Left kidney (tissue), 2 donors: Measurements from ENCODE around the gene HIRA. TPM values are rescaled to one million over a fixed set of nuclear protein-coding genes. Genes with fewer than 3 reads are reported as not detected.

Experiments used
- DNase-seq: peaks from one replicate; pipeline ENCODE4 v3.0.0-alpha.2; 2013
- polyA plus RNA-seq: library from polyadenylated mRNA; unstranded; fragments of 120-200 nt; gene quantifications from one replicate; pipeline ENCODE4 v1.2.1, GENCODE V29; 2013; ENCODE audit not compliant: insufficient read length

HIRA gene
- polyA plus RNA-seq, 1 donor, result 34.6 TPM

DNA sequence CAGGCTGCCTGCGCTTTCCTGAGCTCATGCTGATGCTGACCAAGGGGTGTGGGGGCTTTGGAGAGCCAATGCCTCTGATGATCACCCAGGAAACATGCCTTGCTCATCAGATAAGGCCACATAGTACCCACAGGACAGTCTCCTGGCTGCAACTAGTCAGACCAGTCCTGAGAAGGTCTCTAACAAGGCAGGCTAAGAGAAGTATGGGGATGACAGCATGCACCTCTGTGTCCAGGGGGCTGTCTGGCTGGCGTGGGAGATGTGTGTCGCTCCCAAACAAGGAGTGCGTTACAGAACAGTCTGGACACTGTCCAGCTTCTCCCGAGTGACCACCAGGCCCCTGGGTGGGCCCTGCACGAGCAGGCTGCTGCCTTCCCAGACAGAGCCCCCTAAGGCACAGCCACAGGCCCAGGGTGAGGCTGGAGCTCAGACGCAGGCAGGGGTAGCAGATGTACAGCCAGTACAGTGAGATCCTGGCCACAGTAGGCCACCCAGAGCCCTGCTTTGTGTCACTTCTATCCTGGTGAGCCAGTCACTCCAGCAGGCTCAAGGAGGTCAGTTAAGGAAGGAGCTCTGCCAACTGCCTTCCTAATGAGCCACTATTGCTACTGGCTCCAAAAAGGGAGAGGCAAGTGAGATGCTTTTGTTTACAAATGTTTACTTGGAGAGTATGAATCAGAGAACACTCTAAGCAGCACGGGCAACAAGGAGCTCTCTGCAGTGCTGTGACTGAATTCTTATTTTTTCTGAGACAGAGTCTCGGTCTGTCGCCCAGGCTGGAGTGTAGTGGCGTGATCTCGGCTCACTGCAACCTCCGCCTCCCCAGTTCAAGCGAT lies 74.0 kb downstream of the HIRA start:
- no peak for DNase-seq

DNA sequence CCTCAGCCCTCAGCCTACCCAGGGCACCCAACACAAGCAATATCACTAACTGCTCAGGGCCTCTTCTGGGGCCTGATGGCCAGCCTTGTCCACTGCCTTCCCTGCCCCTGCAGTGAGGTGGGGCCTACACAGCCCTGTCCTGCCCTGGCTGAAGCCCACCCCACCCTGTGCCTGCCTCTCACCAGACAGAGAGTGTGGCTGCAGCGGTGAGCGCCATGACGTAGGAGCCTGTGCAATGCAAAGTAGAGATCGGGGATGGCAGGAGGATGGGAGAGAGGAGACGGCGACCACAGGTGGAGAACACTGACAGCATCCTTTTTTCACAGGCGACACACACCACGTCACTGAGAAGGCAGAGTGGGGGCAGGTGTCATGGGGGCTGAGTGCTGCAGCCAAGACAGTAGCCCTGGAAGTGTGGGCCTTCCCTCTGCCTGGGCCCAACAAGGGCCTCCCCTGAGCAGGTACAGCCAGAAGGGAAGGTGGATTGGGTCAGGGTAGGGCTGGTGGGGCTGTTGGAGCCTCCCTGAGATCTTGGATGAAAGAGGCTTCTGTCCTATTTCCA lies 74.7 kb downstream of the HIRA start:
- DNase-seq, result no peak

DNA sequence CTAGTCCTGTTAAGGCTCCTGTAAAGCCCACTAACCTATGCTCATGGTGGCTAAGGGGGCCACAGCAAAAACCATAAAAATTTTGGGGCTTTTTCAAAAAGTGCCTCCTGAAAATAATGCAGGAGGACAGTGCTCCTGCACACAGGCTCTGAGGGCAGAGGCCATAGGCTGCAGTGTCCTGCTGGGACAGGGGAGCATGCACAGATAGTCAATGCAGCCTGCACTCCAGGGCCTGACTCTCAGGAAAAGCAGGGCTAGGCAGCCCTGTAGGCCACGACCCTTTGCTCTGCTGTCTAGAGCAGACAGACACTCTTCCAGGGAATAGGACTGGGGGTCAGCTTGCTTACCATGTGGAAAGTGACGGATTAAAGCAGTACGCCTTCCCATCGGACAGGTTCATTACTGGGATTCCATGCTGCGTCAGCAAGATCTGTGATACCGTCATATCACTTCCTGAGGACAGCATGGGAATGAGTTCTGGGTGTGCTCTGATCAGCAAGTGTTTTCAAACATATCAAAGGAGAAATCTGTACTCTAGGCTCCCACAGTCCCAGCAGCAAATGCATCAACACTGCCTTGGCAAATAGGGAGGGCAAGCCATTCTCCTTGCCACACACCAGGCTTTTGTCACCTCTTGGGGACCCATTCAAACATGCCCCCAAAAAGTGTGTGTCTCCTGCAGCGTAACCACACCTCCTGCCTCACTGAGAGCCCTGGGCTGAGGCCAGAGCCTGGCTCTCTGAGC lies 75.9 kb downstream of the HIRA start:
- no peak for DNase-seq

DNA sequence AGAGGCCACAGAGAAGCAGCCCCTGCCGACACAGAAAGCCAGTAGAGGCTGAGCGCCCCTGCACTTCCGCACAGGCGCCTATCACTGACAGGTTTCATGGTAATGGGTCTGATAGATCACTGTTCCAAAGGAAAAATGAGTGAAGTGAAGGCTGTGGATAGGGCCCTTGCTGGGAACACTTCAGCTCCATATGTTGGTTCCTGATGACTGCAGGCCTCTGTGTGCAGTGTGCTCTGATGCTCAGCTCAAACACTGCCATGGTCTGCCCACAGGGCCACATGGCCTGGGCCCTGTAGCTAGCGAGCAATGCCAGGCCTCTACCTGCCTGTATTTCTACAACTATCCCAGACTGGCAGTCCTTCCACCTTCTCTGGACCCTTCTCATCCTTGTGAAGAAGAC lies 77.3 kb downstream of the HIRA start:
- no peak for DNase-seq

DNA sequence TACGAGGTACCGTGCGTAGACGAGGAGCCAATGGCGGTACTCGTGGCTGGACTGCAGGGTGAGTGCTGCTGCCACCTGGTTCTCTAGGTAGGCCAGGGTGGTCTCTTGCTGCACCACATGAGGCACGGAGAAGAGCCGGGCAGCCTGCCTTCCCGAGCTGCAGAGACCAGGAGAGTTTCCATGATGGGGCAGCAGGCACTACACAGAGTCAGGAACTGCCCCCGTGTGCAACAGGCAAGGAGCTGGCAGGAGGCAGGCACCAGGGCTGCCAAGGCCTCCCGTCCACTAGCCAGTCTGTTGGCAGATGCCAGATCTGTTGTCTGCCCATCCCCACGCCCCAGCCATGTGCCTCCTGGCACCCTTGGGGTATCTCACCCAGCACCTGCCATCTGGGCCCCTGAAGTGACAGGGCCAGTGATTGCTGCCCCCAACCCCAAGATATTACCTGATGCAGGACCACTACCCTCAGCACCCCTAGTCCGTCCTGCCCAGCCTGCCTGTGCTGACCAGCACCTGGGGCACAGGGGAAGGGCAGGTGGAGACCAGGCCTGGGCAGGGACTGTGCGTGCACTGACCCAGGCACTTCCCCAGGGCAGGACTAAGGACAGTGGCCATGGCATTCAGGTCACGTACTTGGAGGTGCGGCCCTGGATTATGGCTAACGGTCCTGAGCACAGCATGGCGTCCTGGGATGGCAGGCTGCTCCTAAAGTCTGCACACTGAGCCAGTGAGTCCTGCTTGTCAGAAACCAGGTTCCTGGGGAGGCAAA lies 78.0 kb downstream of the HIRA start:
- no peak for DNase-seq

DNA sequence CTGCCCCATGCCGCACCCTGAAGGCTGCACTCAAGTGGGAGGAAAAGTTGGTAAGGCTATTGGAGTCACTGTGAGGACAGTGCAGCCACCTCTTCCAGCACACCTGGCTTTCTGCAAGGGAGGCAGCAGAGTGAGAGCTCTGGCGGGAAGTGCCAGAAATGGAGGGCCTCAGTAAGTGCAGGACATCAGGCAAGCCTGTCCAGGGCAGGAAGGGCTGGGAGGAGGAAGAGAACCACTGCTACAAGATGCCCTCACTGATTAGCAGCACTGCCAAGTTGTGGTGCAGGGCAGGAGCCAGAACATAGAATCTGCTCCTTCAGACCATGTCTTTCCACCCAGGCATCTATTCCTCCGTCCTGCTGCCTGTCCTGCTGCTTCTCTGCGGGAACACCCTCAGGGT lies 78.8 kb downstream of the HIRA start:
- DNase-seq, result no peak

DNA sequence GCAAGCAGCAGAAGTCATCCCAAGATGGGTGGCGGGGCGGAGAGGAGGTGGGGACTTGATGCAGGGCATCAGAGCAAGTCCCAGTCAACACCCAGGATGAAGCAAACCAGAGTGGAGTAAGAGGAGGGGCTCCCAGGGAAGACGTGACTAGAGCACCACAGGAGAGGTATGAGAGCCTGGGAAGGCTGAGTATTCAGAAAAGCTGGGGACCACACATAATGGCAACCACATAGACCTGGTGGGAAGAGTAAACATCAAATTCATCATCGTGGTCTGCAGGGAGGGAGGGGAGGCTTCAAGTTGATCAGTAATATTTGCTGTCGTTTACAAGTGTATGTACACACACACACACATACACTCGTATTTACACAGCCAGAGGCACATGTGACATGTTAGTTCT lies 79.3 kb downstream of the HIRA start:
- no peak for DNase-seq

DNA sequence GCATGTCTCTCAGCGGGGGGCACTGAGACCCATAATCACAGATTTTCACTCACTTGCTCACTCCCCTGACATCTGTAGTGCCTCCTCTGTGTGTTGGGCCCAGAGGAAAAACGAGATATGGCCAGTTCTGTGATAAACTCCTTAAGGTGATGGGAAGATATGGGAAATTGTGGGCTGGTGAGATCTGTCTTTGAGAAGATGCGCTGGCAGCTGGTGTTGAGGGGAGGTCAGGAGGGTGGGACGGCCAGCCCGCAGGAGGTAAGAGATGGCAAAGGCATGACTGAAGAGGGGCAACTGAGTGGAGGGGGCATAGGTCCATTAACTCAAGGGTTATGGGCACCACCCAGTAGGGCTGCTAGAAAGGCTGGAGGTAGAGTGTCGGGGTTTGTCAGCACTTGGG lies 79.9 kb downstream of the HIRA start:
- DNase-seq, result no peak

DNA sequence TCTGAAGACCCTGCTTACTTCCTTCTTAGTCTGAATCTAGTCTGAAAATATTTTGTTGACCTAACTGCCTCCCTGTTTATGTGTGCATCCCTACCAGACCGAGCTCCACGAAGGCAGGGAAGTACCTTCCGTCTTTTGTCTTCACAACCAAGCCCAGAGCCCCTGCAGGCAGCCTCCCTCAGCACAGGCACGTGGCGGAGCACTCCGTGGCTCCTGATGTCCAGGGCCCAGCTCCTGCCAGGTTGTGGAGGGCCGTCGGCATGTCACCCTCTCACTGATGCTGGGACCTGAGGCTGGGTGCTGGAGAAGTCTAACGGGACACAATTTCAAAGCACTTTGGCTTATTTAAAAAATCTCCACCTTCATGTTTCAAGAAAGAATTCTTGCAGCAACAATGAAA lies 80.6 kb downstream of the HIRA start:
- DNase-seq, result no peak

DNA sequence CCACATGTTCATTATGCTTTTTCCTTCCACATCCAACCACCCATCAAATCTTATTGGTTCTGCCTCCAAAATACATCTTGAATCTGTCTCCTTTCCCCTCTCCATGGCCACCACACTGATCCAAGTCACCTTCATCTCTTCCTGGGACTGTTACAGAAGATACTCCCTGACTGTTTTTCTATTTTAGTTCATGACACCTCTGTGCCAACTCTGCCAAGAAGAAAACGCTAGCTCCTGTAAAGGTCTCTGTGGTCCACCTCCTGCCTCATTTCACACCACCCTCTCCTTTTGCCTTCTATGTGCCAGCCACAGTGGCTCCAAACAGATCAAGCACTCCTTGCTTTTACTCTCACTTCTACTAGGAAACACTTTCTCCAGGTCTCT lies 81.1 kb downstream of the HIRA start:
- no peak for DNase-seq

DNA sequence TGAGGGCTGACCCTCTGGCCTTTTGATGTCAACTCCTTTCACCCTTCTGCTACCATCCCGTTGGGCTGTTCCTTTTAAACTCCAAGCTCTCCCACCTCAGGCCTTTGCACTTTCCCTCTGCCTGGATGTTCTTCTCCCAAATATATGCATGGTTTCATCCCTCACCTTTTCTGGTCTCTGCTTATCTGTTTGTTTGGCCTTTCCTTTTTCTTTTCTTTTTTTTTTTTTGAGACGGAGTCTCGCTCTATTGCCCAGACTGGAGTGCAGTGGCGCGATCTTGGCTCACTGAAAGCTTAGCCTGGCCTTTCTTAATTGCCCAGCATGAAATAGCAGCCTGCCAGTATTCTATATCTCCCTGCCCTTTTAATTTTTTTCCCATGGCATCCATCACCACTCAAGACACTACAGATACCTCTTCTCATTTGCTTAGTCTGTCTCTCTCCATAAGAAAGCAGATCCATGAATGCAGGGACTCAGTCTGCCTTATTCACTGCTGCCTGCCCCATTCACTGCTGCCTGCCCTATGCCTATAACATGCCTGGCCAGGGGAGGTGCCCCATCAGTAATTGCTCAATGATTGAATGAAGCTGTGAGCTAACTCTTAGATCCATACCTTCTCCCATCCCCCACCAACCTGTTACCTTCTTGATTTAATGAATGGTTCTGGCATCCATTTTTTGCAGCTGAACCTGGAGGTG lies 81.6 kb downstream of the HIRA start:
- no peak for DNase-seq

DNA sequence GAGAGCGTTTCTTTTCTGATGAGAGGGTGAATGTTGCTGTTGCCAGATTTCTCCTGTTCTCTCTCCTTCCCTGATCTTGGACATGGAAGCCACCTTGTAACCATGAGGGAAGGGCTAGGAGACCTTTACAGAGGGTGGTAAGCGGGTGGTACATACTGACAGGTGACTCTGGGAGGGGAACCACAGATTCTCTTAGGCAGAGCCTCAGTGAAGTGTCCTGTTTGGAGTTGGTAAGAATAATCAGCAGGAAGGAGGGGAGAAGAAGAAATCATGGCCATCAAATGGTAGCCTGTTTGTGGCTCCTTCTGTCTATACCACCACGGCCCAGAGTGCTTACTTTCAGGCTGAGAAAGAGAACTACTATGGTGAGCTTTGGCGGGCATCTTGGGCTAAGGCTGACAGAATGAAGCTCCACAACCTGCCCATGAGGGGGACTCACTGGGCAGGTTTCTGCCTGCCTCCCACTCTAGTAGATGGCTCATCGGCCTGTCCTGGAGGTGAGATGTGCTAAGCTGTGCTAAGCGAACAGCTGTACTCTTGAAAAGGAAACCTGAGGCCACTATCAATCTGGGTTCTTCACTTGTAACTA lies 84.8 kb downstream of the HIRA start:
- no peak for DNase-seq

DNA sequence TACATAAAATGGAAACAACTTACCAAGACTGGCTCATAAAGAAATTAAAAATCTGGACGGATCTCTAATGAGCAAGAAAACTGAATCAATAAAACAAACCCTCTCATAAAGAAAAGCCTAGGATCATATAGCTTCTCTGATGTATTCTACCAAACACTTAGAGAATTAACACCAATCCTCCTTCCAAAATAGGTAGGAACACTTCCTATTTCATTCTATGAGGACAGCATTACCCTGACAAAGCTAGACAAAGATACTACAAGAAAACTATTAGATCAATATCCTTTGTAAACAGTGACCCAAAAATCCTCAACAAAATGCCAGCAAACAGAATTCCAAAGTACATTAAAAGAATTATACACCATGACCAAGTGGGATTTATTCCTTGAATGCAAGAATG lies 87.1 kb downstream of the HIRA start:
- DNase-seq, result no peak

DNA sequence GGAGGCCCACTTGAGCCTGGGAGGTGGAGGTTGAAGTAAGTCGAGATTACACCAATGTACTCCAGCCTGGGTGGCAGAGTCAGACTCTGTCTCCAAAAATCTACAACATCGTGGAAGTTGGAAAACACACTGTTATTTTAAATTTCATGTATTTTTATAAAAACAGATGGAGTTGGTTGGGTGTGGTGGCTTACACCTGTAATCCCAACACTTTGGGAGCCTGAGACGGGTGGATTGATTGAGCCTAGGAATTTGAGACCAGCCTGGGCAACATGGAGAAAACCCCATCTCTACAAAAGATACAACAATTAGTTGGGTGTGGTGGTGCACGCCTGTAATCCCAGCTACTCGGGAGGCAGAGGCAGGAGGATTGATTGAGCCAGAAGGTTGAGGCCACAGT lies 88.1 kb downstream of the HIRA start:
- no peak for DNase-seq

DNA sequence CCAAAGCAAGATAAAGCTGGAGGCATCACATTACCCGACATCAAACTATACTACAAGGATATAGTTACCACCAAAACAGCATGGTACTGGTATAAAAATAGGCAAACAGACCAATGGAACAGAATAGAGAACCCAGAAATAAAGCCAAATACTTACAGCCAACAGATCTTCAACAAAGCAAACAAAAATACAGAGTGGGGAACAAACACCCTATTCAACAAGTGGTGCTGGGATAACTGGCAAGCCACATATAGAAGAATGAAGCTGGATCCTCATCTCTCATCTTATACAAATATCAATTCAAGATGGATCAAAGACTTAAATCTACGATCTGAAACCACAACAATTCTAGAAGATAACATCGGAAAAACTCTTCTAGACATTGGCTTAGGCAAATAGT lies 90.0 kb downstream of the HIRA start:
- DNase-seq, result no peak

DNA sequence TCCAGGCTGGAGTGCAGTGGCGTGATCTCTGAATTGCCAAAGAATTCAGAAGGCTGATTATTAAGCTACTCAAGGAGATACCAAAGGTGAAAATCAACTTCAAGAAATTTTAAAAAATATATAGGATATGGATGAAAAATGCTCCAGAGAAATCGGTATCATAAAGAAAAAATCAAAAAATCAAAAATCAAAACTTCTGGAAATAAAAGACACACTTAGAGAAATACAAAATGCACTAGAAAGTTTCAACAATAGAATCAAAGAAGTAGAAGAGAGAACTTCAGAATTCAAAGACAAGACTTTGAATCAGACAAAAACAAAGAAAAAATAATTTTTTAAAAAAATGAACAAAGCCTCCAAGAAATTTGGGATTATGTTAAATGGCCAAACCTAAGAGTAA lies 94.4 kb downstream of the HIRA start:
- no peak for DNase-seq

DNA sequence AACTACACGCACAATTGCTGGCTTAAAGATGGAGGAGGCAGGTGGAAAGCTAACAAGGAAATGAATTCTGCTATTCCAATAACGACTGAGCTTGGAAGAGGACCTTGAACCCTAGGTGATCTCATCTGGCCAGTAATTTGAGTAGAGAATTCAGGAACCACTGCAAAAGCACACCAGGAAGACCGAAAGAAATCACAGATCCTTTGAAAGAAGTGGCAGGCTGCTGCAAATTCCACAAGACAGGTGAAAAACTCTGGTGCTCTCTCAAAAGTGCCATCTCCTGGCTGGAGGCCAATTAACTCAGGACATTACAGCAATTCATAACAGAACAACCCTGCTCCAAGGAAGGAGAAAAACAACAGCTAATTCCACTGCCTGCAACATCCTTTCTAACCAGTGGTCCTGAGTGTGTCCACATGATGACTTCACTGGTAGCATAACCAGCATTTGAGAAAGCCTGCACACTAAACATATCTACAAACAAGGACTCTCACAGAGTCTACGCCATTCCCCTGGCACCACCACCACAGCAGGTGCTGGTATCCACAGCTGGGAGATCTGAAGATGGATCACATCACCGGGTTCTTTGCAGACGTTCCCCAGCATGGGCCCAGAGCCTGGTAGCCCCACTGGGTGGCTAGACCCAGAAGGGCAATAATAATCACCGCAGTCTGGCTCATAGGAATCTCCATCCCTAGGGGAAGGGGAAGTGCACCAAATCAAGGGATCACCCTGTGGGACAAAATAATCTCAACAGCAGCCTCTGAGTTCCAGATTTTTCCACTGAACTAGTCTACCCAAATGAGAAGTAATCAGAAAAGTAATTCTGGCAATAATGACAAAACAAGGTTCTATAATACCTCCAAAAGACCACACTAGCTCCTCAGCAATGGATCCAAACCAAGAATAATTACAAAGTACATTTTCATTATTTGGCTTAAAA lies 95.1 kb downstream of the HIRA start:
- DNase-seq, result no peak

DNA sequence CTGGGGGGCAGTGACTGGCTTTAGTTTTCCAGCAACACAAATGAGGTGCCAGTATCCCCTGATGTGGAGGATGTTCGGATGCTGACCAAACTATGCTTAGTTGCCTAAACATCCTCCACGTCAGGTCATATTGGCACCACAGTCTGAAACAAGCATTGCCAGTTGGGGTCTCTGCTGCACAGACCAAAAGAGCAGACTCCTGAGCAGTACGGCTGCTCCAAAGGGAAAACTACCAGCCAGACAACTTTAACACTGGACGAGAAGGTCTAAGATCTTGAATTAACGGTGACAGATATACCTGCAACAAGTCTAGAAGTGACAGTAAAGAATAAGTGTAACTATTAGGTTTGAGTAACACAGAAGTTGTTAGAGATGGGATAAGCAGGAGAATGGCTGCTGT lies 99.6 kb downstream of the HIRA start:
- DNase-seq, result no peak

DNA sequence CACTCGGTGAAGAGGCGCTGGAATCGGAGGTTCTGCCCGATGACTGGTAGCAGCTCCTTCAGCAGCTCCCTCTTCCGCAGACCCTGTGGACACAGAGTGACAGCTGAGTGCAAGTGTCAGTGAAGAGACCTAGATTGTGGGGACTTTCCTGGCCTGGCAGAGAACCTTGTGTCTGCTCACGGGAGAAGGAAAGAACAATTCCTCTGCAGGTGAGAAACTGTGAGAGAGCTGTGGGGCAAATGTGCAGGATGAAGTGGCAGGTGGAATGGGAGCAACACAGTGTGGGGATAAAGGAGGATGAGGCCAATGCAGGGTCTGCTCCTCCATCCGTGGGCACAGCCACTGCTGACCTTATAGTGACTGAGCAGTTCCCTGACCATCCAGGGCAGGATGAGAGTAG lies 100.1 kb downstream of the HIRA start:
- DNase-seq, result no peak

DNA sequence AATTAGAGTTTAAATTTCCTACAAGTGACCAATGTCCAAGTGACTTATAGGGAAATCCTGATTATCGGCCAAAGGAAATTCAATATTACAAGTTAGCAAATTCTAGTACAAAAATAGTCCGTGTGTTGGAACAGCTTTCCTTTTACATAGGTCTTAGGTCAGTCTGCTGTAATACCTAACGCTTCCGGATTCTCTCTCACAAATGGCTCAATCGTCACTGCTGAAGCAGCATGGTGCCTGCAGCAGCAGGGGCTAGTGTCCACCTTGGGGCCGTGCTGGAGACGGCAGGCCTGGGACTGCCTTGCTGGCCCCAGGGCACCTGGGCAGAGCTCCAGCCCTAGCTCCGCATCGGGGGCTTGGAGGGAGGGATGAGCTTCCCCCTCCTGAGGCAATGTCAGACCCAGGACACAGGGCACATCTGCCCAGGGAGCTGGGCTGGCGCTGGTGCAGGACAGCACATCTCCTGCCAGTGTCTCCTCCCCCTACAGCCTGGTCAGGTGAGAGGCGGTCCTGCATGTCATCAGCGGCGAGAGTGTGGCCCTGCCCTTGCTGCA lies 100.6 kb downstream of the HIRA start:
- no peak for DNase-seq
